GM06990 (cell line): ENCODE measurements around the gene KANSL1L.
"Not testable (repeated sequence)": the region's sequence is repeated elsewhere in the genome, so short reads cannot be mapped to it uniquely, and the experiment has no call there.

Experiments
- DNase-seq: peaks from one replicate; pipeline ENCODE4 v3.0.0-alpha.2; 2011; ENCODE audit not compliant: insufficient read length; ENCODE audit errors: extremely low read depth
- H3K27me3 ChIP-seq: replicated peaks from 2 replicates; pipeline ENCODE4 v1.6.0; 2011; ENCODE audit warnings: low read length; ENCODE audit not compliant: control insufficient read depth, insufficient read depth
- H3K36me3 ChIP-seq: 2 replicates; pipeline ENCODE4 v1.5.1; 2011; ENCODE audit warnings: low read length; ENCODE audit not compliant: control insufficient read depth, insufficient read depth
- H3K4me3 ChIP-seq: replicated peaks from 2 replicates; pipeline ENCODE4 v1.5.1; 2011; ENCODE audit warnings: low read depth, mild to moderate bottlenecking, control low read depth, low read length
- TF ChIP-seq, protein P1 (sequence below): IDR thresholded peaks from 2 replicates; pipeline ENCODE4 v1.5.1; 2011; ENCODE audit warnings: low read length, control low read depth, mild to moderate bottlenecking, inconsistent platforms; ENCODE audit not compliant: insufficient read depth, poor library complexity, severe bottlenecking

KANSL1L gene

DNA sequence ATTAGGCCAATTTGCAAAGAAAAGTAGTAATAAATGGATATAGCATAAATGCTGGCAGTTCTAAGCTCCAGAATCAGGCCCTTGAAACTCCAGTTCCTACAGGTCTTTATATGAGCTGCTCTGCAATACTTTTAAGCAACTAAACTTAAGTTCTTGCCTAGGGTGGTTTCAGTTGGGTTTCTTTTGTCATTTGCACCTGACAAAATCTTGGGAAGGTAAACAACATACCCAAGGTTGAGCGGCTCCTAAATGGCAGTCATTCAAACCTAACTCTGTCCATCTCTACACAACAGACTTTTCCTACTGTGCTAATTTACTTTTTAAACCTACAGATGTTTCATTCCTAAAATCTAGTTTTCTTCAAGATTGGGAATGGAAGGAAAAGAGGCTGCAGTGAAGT, 9.3 kb upstream of the KANSL1L start:
- no peak for DNase-seq
- H3K27me3 ChIP-seq, result no peaks in the 10 kb centered on the region
- TF ChIP-seq, protein P1, sequence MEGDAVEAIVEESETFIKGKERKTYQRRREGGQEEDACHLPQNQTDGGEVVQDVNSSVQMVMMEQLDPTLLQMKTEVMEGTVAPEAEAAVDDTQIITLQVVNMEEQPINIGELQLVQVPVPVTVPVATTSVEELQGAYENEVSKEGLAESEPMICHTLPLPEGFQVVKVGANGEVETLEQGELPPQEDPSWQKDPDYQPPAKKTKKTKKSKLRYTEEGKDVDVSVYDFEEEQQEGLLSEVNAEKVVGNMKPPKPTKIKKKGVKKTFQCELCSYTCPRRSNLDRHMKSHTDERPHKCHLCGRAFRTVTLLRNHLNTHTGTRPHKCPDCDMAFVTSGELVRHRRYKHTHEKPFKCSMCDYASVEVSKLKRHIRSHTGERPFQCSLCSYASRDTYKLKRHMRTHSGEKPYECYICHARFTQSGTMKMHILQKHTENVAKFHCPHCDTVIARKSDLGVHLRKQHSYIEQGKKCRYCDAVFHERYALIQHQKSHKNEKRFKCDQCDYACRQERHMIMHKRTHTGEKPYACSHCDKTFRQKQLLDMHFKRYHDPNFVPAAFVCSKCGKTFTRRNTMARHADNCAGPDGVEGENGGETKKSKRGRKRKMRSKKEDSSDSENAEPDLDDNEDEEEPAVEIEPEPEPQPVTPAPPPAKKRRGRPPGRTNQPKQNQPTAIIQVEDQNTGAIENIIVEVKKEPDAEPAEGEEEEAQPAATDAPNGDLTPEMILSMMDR, result no peak
- no peak overlapping the region for H3K4me3 ChIP-seq
- H3K36me3 ChIP-seq, result no peaks in the 10 kb centered on the region

- Histone ChIP-seq H3K4me3 (no peak overlapping the region), H3K36me3 (no peaks in the 10 kb centered on the region), H3K27me3 (no peaks in the 10 kb centered on the region)
- no peak for DNase-seq
- TF ChIP-seq, protein P1, result no peak
Observed at GRCh38 chr2:210179351-210179990, 8.3 kb upstream of the KANSL1L start.

- Histone ChIP-seq H3K27me3 (no peaks in the 10 kb centered on the region), H3K4me3 (no peak overlapping the region), H3K36me3 (no peaks in the 10 kb centered on the region)
- TF ChIP-seq, protein P1, result no peak
- DNase-seq, result no peak
Observed at GRCh38 chr2:210177769-210178168, 6.6 kb upstream of the KANSL1L start.

DNA sequence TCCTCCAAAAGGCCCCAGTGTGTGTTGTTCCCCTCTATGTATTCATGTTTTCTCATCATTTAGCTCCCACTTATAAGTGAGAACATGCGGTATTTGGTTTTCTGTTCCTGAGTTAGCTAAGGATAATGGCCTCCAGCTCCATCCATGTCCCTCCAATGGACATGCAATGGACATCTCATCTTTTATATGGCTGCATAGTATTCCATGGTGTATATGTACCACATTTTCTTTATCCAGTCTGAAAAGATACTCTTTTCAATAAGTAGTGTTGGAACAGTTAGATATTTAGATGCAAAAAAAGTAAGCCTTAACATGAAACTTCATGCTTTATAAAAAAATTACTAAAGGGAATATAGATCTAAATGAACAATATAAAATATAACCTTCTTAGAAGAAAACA, 5.9 kb upstream of the KANSL1L start:
- H3K36me3 ChIP-seq, DNase-seq, H3K4me3 ChIP-seq, H3K27me3 ChIP-seq: not testable (repeated sequence)

DNA sequence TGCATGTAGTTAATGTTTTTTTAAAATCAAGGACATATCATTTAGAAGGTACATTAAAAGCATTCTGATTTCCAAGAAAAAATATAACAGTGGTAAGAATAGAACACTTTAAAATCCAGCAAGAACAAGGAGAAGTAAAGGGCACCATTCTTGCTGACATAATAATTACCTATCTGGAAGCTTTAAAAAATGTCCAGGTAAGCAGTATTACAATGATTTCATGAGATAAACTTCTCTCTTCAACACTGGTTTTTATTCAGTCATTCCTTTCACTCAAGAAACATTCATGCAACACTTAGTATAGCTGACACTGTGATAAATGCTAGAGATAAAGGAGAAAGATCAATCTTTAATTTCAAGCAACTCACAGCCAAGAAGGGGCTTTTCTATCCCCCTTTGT, 2.9 kb upstream of the KANSL1L start:
- H3K36me3 ChIP-seq, result no peaks in the 10 kb centered on the region
- no peak overlapping the region for H3K4me3 ChIP-seq
- TF ChIP-seq, protein P1, result no peak
- DNase-seq, result no peak
- H3K27me3 ChIP-seq, result no peaks in the 10 kb centered on the region

- H3K27me3 ChIP-seq, result no peaks in the 10 kb centered on the region
- no peaks in the 10 kb centered on the region for H3K36me3 ChIP-seq
- peak overlapping the region; percentile 73 for H3K4me3 ChIP-seq
- no peak for DNase-seq
- TF ChIP-seq, protein P1, result no peak
Observed at GRCh38 chr2:210172219-210172575, 988 bp upstream of the KANSL1L start.
